Measurements from ENCODE around the gene TFRC. TPM values are rescaled to one million over a fixed set of nuclear protein-coding genes. Genes with fewer than 3 reads are reported as not detected.
A peak's percentile ranks its signal among the peaks of the same experiment; 100 is the strongest.
"Not testable (repeated sequence)": the region's sequence is repeated elsewhere in the genome, so short reads cannot be mapped to it uniquely, and the experiment has no call there.

The TFRC gene
- total and polyA plus RNA-seq, 4 experiments from 2014 or later = 21.7 to 73.1 (median 50.7) TPM

GRCh38 chr3:196049653-196050052, 32.2 kb downstream of the TFRC start:
- ChIA-PET CTCF (ENCODE audit: partially characterized antibody) (interaction anchor here (0.5 to 4.0 kb wide), 2 partner anchors 23 to 393 kb away, joined by 3 to 17 read pairs; no protein-coding TSS in a partner anchor), POLR2A (ENCODE audit: partially characterized antibody) (interaction anchor here (0.6 kb wide), 1 partner anchor 661 kb away, joined by 4 read pairs; no protein-coding TSS in a partner anchor)
- H3K4me1 Mint-ChIP-seq = no peaks in the 10 kb centered on the region
- no peak overlapping the region for H3K27ac ChIP-seq (ENCODE audit: low read depth, low read length)
- no peaks in the 10 kb centered on the region for H3K27me3 Mint-ChIP-seq
- DNase-seq = no peak
- intact Hi-C loops (cut with micrococcal nuclease) = no loop called here
- no peaks in the 10 kb centered on the region for H3K4me1 ChIP-seq (ENCODE audit: insufficient read depth, low read length)
- peaks cover 49 to 62% of the 10 kb centered on the region in 2 donors for H3K36me3 Mint-ChIP-seq
- H3K27me3 ChIP-seq (ENCODE audit: insufficient read depth, low read length) = no peaks in the 10 kb centered on the region
- no peak overlapping the region for H3K4me3 Mint-ChIP-seq
- no peaks in the 10 kb centered on the region for H3K9me3 ChIP-seq (ENCODE audit: control insufficient read depth in 1 of 2, low read length in 2 of 2)
- peak overlapping the region in 2 of 7 donors; percentile 3 to 45 for H3K27ac Mint-ChIP-seq
- H3K9me3 Mint-ChIP-seq = no peaks in the 10 kb centered on the region
- H3K4me3 ChIP-seq (ENCODE audit: low read length in 2 of 2) = no peak overlapping the region
- peaks cover 44% of the 10 kb centered on the region for H3K36me3 ChIP-seq (ENCODE audit: insufficient read depth, low read length)

- POLR2A ChIA-PET (ENCODE audit: partially characterized antibody) = interaction anchor here (0.6 kb wide), 1 partner anchor 661 kb away, joined by 4 read pairs; no protein-coding TSS in a partner anchor
- H3K36me3 ChIP-seq (ENCODE audit: insufficient read depth, low read length) = peaks cover 41% of the 10 kb centered on the region
- no peak for DNase-seq
These were observed 32.8 kb downstream of the TFRC start for GRCh38 chr3:196048922-196049598.

GRCh38 chr3:196047391-196048030, 34.4 kb downstream of the TFRC start:
- H3K36me3 Mint-ChIP-seq = peaks cover 47 to 53% of the 10 kb centered on the region in 2 donors
- H3K36me3 ChIP-seq (ENCODE audit: insufficient read depth, low read length) = peaks cover 29% of the 10 kb centered on the region
- peak overlapping the region in 1 of 7 donors; percentile 72 for H3K27ac Mint-ChIP-seq

More at GRCh38 chr3:196048922-196049598, 32.8 kb downstream of the TFRC start:
- Histone ChIP-seq H3K4me1 (ENCODE audit: insufficient read depth, low read length) (no peaks in the 10 kb centered on the region), H3K4me3 (ENCODE audit: low read length in 2 of 2) (no peak overlapping the region), H3K9me3 (ENCODE audit: control insufficient read depth in 1 of 2, low read length in 2 of 2) (no peaks in the 10 kb centered on the region), H3K27me3 (ENCODE audit: insufficient read depth, low read length) (no peaks in the 10 kb centered on the region), H3K27ac (ENCODE audit: low read depth, low read length) (no peak overlapping the region)
- CTCF ChIA-PET (ENCODE audit: partially characterized antibody) = interaction anchor here (0.5 to 4.0 kb wide), 2 partner anchors 24 to 394 kb away, joined by 3 to 17 read pairs; no protein-coding TSS in a partner anchor
- Mint-ChIP-seq H3K27me3 (no peaks in the 10 kb centered on the region), H3K4me1 (no peaks in the 10 kb centered on the region), H3K9me3 (no peaks in the 10 kb centered on the region), H3K27ac (no peak overlapping the region), H3K4me3 (no peak overlapping the region), H3K36me3 (peaks cover 46 to 58% of the 10 kb centered on the region in 2 donors)
- intact Hi-C loops (cut with micrococcal nuclease) = no loop called here

GRCh38 chr3:196044513-196044912, 37.4 kb downstream of the TFRC start:
- H3K4me3 ChIP-seq (ENCODE audit: low read length in 2 of 2) = no peak overlapping the region
- H3K27me3 ChIP-seq (ENCODE audit: insufficient read depth, low read length) = no peaks in the 10 kb centered on the region
- Mint-ChIP-seq H3K36me3 (peaks cover 29 to 31% of the 10 kb centered on the region in 2 donors), H3K27ac (no peak overlapping the region), H3K9me3 (peaks cover 0 to 32% (median 16%) of the 10 kb centered on the region in 8 donors), H3K27me3 (no peaks in the 10 kb centered on the region), H3K4me3 (no peak overlapping the region), H3K4me1 (no peaks in the 10 kb centered on the region)
- ChIA-PET CTCF (ENCODE audit: partially characterized antibody) (no interaction called here), POLR2A (ENCODE audit: partially characterized antibody) (no interaction called here)
- no peaks in the 10 kb centered on the region for H3K4me1 ChIP-seq (ENCODE audit: insufficient read depth, low read length)
- H3K36me3 ChIP-seq (ENCODE audit: insufficient read depth, low read length) = peaks cover 3% of the 10 kb centered on the region
- H3K27ac ChIP-seq (ENCODE audit: low read depth, low read length) = no peak overlapping the region
- intact Hi-C loops (cut with micrococcal nuclease) = no loop called here
- H3K9me3 ChIP-seq (ENCODE audit: control insufficient read depth in 1 of 2, low read length in 2 of 2) = no peaks in the 10 kb centered on the region
- DNase-seq = no peak

More at GRCh38 chr3:196047391-196048030, 34.4 kb downstream of the TFRC start:
- Histone ChIP-seq H3K4me3 (ENCODE audit: low read length in 2 of 2) (no peak overlapping the region), H3K27ac (ENCODE audit: low read depth, low read length) (no peak overlapping the region), H3K4me1 (ENCODE audit: insufficient read depth, low read length) (no peaks in the 10 kb centered on the region), H3K27me3 (ENCODE audit: insufficient read depth, low read length) (no peaks in the 10 kb centered on the region), H3K9me3 (ENCODE audit: control insufficient read depth in 1 of 2, low read length in 2 of 2) (no peaks in the 10 kb centered on the region)
- CTCF ChIA-PET (ENCODE audit: partially characterized antibody) = interaction anchor here (0.5 to 1.7 kb wide), 2 partner anchors 26 to 119 kb away, joined by 3 to 5 read pairs; no protein-coding TSS in a partner anchor
- H3K27me3 Mint-ChIP-seq = no peaks in the 10 kb centered on the region
- intact Hi-C loops (cut with micrococcal nuclease) = no loop called here
- POLR2A ChIA-PET (ENCODE audit: partially characterized antibody) = no interaction called here
- H3K4me1 Mint-ChIP-seq = no peaks in the 10 kb centered on the region
- H3K9me3 Mint-ChIP-seq = peaks cover 0 to 6% (median under 1%) of the 10 kb centered on the region in 8 donors
- H3K4me3 Mint-ChIP-seq = no peak overlapping the region
- no peak for DNase-seq

GRCh38 chr3:196042673-196043072, 39.2 kb downstream of the TFRC start:
- Histone ChIP-seq H3K27me3 (ENCODE audit: insufficient read depth, low read length) (no peaks in the 10 kb centered on the region), H3K4me3 (ENCODE audit: low read length in 2 of 2) (no peak overlapping the region), H3K4me1 (ENCODE audit: insufficient read depth, low read length) (no peaks in the 10 kb centered on the region), H3K9me3 (ENCODE audit: control insufficient read depth in 1 of 2, low read length in 2 of 2) (no peaks in the 10 kb centered on the region), H3K36me3 (ENCODE audit: insufficient read depth, low read length) (no peaks in the 10 kb centered on the region), H3K27ac (ENCODE audit: low read depth, low read length) (no peak overlapping the region)
- ChIA-PET CTCF (ENCODE audit: partially characterized antibody) (no interaction called here), POLR2A (ENCODE audit: partially characterized antibody) (no interaction called here)
- Mint-ChIP-seq H3K36me3 (peaks cover 16 to 22% of the 10 kb centered on the region in 2 donors), H3K27me3 (no peaks in the 10 kb centered on the region), H3K4me3 (no peak overlapping the region), H3K27ac (no peak overlapping the region), H3K9me3 (peaks cover 0 to 36% (median 16%) of the 10 kb centered on the region in 8 donors), H3K4me1 (no peaks in the 10 kb centered on the region)
- intact Hi-C loops (cut with micrococcal nuclease) = no loop called here
- no peak for DNase-seq

- no peaks in the 10 kb centered on the region for H3K4me1 Mint-ChIP-seq
- peaks cover 6 to 8% of the 10 kb centered on the region in 2 donors for H3K36me3 Mint-ChIP-seq
- no peak overlapping the region for H3K27ac Mint-ChIP-seq
- intact Hi-C loops (cut with micrococcal nuclease) = no loop called here
- no peaks in the 10 kb centered on the region for H3K27me3 Mint-ChIP-seq
- H3K9me3 Mint-ChIP-seq = peaks cover 0 to 36% (median 20%) of the 10 kb centered on the region in 8 donors
- Histone ChIP-seq H3K9me3 (ENCODE audit: control insufficient read depth in 1 of 2, low read length in 2 of 2) (no peaks in the 10 kb centered on the region), H3K27ac (ENCODE audit: low read depth, low read length) (no peak overlapping the region), H3K27me3 (ENCODE audit: insufficient read depth, low read length) (no peaks in the 10 kb centered on the region), H3K36me3 (ENCODE audit: insufficient read depth, low read length) (no peaks in the 10 kb centered on the region), H3K4me1 (ENCODE audit: insufficient read depth, low read length) (no peaks in the 10 kb centered on the region), H3K4me3 (ENCODE audit: low read length in 2 of 2) (no peak overlapping the region)
- ChIA-PET CTCF (ENCODE audit: partially characterized antibody) (interaction anchor here (1.5 kb wide), 1 partner anchor 34 kb away, joined by 3 read pairs; no protein-coding TSS in a partner anchor), POLR2A (ENCODE audit: partially characterized antibody) (no interaction called here)
- no peak overlapping the region for H3K4me3 Mint-ChIP-seq
- no peak for DNase-seq
These were observed 42.5 kb downstream of the TFRC start for GRCh38 chr3:196039359-196039758.

- H3K27ac ChIP-seq (ENCODE audit: low read depth, low read length); H3K27me3 Mint-ChIP-seq; H3K4me1 ChIP-seq (ENCODE audit: insufficient read depth, low read length); intact Hi-C loops (cut with micrococcal nuclease); H3K4me3 Mint-ChIP-seq; H3K4me3 ChIP-seq (ENCODE audit: low read length in 2 of 2); H3K4me1 Mint-ChIP-seq; POLR2A ChIA-PET (ENCODE audit: partially characterized antibody); H3K27me3 ChIP-seq (ENCODE audit: insufficient read depth, low read length); DNase-seq; CTCF ChIA-PET (ENCODE audit: partially characterized antibody); H3K9me3 ChIP-seq (ENCODE audit: control insufficient read depth in 1 of 2, low read length in 2 of 2); H3K36me3 ChIP-seq (ENCODE audit: insufficient read depth, low read length); H3K27ac Mint-ChIP-seq; H3K36me3 Mint-ChIP-seq; H3K9me3 Mint-ChIP-seq: not testable (repeated sequence)
These were observed 55.8 kb downstream of the TFRC start for GRCh38 chr3:196026059-196026458.
